Keratinocyte (primary cell): ENCODE data around the gene DUSP8.

Experiments used
- CTCF ChIP-seq, 3 experiments: IDR thresholded peaks in 1 of 3; conservative IDR thresholded peaks in 1 of 3; optimal IDR thresholded peaks in 1 of 3; 2 replicates in 2 of 3; 3 replicates in 1 of 3; pipeline versions ENCODE3 to v1.5.1; 2011; ENCODE audit warnings: low read length in 3 of 3, mild to moderate bottlenecking in 3 of 3, moderate library complexity in 2 of 3, control low read depth in 1 of 3, inconsistent platforms in 1 of 3; ENCODE audit not compliant: insufficient read depth in 2 of 3; ENCODE audit errors: extremely low read depth in 1 of 3
- EZH2 ChIP-seq: IDR thresholded peaks from one replicate; pipeline ENCODE4 v1.6.1; 2012; ENCODE audit warnings: inconsistent platforms, mild to moderate bottlenecking, low read length, moderate library complexity

- no peak for TF ChIP-seq CTCF (optimal IDR thresholded peaks at IDR 0.05 in 1 of 3, IDR thresholded peaks at IDR 0.05 in 1 of 3, conservative IDR thresholded peaks at IDR 0.05 in 1 of 3; ENCODE audit: extremely low read depth in 1 of 3, insufficient read depth in 2 of 3, low read length in 3 of 3)
- TF ChIP-seq EZH2, result no peak
These were observed 2.0 kb downstream of the DUSP8 start for GRCh38 chr11:1570001-1570453.
